Kidney (tissue), 14 donors: ENCODE measurements around the gene ADD2. TPM values are rescaled to one million over a fixed set of nuclear protein-coding genes. Genes with fewer than 3 reads are reported as not detected.

Experiments used
- DNase-seq, 5 donors: peaks; one replicate each; pipeline ENCODE4 v3.0.0-alpha.2; 2013 to 2020
- FAIRE-seq: peaks from 2 replicates; lab custom pipeline; 2012; peaks lifted over from hg19 to GRCh38; lab: Jason Lieb, UNC
- H3K27ac ChIP-seq, 2 donors: one replicate each; pipeline ENCODE4 v1.7.0; 2013; ENCODE audit warnings: low read depth in 2 of 2, low read length in 2 of 2, inconsistent platforms in 1 of 2
- H3K27me3 ChIP-seq: one replicate; pipeline ENCODE4 v1.7.1; 2013; ENCODE audit warnings: low read length, inconsistent platforms; ENCODE audit not compliant: control insufficient read depth, insufficient read depth
- H3K36me3 ChIP-seq, 3 donors: one replicate each; pipeline versions ENCODE4 v1.7.0 to v1.7.1; 2013; ENCODE audit warnings: low read length in 3 of 3, control low read depth in 1 of 3, inconsistent platforms in 1 of 3; ENCODE audit not compliant: insufficient read depth in 3 of 3, control insufficient read depth in 2 of 3
- H3K4me1 ChIP-seq, 3 donors: one replicate each; pipeline versions ENCODE4 v1.7.0 to v1.7.1; 2013; ENCODE audit warnings: low read length in 3 of 3, inconsistent platforms in 1 of 3, low read depth in 1 of 3; ENCODE audit not compliant: control insufficient read depth in 2 of 3, insufficient read depth in 2 of 3
- H3K4me3 ChIP-seq, 3 donors: one replicate each; pipeline versions ENCODE4 v1.7.0 to v1.8.1; 2013; ENCODE audit warnings: low read length in 3 of 3, control low read depth in 1 of 3, inconsistent platforms in 1 of 3
- H3K9ac ChIP-seq, 3 donors: one replicate each; pipeline versions ENCODE4 v1.7.0 to v1.7.1; 2013; ENCODE audit warnings: low read length in 3 of 3, control low read depth in 1 of 3, inconsistent platforms in 1 of 3
- H3K9me3 ChIP-seq, 3 donors: one replicate each; pipeline versions ENCODE4 v1.7.0 to v1.7.1; 2013; ENCODE audit warnings: low read length in 3 of 3, control low read depth in 1 of 3, inconsistent platforms in 1 of 3; ENCODE audit not compliant: control insufficient read depth in 2 of 3, insufficient read depth in 1 of 3
- intact Hi-C: fragments of 100-400 bp; cut with DNase I; formaldehyde crosslinking; loops from one replicate; pipeline ENCODE4 v1.11.1; 2022
- polyA plus RNA-seq: library from polyadenylated mRNA; stranded (reverse); fragments of 350-450 nt; fragmentation: Illumina TruSeq; extraction: RNeasy Lipid Tissue Mini Kit (QIAGEN cat#74804); gene quantifications from one replicate; pipeline ENCODE4 v1.2.3, GENCODE V29; 2014; ENCODE audit warnings: low read depth, low replicate concordance; ENCODE audit not compliant: insufficient read depth
- total RNA-seq: library from RNA; stranded (reverse); fragmentation: NEBNext Ultra II Directional; extraction: Animal tissue kit (Norgen Biotek cat#: 25700); gene quantifications from one replicate; pipeline ENCODE4 v1.2.1, GENCODE V29; 2021
- TF ChIP-seq, protein P1 (sequence below): IDR thresholded peaks from 3 replicates; pipeline ENCODE4 v1.5.1; 2012; ENCODE audit warnings: mild to moderate bottlenecking, moderate library complexity, borderline replicate concordance; ENCODE audit not compliant: insufficient read depth; ENCODE audit errors: extremely low read depth
- donor health status: control.
- donor health status: control.
- donor health status: control.
- donor health status: control.
- donor health status: control.
- donor health status: DM: yes; HTN: yes; CAD: no.
- donor health status: Normal renal cell carcinoma (clear cell type).

The ADD2 gene
- total and polyA plus RNA-seq, 2 donors from 2014 or later, result 2.9 TPM; not detected in 1

DNA sequence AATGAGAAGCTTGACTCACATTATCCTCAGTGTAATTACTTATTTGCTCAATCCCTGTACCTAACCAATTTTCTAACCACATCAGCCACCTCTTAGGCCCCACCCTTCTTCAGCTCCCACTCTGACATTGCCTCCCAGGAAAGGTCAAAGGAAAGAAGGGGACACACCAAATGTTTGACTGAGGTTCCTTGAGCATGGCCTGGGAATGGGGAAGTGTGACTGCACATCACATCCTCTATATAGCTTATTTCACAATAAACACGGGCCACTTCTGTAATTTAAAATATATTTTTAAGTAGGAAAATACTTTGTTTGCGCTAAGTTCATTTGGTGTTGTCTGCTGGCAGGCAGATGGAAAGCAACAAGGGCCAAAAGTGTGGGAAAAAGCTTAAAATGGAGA, 25.4 kb upstream of the ADD2 start:
- FAIRE-seq, result no peak
- intact Hi-C loops, result no loop called here
- H3K27ac ChIP-seq, result no peak overlapping the region

DNA sequence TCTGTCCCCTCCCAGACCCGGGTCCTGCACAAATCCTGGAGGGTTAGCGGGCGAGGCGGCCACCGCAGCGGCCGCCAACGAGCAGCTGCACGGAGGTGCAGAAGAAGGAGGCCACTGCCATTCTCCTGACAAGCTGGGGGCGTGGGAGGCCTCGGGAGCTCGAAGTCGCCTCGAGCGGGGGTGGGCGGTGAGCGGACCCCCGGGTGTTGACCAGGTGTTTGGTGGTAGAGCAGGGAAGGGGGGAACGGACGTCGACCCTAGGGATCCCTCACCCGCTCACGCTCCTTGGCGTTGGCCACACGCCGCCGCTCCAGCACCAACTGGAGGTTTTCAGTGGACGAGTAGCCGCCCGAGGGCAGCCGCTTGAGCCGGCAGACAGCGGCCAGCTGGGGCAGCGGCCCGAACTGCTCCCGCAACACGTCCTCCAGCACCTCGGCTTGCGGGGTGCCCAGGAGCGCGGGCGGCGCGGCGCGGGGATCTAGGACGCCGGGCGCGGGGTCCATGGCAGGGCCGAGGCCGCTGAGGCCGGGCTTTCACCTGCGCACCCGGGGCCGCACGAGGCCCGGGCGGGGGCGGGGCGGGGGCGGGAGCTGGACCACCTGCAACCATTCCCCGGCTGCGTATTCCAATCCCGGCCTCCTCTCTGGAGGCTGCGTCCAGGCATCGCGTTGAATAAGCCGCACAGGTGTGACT, 22.3 kb upstream of the ADD2 start, which contains the start of gene FIGLA:
Gene FIGLA (minus strand): TSS at position 508 of the 693 bp plus-strand sequence. CDS start 5 bp downstream, at position 503.
- Histone ChIP-seq H3K36me3 (no peaks in the 10 kb centered on the region), H3K9ac (no peak within 1 kb of the TSS), H3K9me3 (no peaks in the 10 kb centered on the region), H3K4me1 (peaks cover 0 to 6% (median 0%) of the 10 kb centered on the region in 3 donors), H3K27me3 (peaks cover 14% of the 10 kb centered on the region), H3K27ac (no peak within 1 kb of the TSS), H3K4me3 (peak within 1 kb of the TSS in 2 of 3 donors; percentile 16 to 38)
- no peak for FAIRE-seq
- peak; percentile 20 to 75 (median 37) for DNase-seq
- TF ChIP-seq, protein P1, sequence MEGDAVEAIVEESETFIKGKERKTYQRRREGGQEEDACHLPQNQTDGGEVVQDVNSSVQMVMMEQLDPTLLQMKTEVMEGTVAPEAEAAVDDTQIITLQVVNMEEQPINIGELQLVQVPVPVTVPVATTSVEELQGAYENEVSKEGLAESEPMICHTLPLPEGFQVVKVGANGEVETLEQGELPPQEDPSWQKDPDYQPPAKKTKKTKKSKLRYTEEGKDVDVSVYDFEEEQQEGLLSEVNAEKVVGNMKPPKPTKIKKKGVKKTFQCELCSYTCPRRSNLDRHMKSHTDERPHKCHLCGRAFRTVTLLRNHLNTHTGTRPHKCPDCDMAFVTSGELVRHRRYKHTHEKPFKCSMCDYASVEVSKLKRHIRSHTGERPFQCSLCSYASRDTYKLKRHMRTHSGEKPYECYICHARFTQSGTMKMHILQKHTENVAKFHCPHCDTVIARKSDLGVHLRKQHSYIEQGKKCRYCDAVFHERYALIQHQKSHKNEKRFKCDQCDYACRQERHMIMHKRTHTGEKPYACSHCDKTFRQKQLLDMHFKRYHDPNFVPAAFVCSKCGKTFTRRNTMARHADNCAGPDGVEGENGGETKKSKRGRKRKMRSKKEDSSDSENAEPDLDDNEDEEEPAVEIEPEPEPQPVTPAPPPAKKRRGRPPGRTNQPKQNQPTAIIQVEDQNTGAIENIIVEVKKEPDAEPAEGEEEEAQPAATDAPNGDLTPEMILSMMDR, result no peak
- intact Hi-C loops, result no loop called here

More for the DNA sequence above, 25.4 kb upstream of the ADD2 start:
- H3K9ac ChIP-seq, result no peak overlapping the region
- TF ChIP-seq, protein P1, result no peak
- H3K4me3 ChIP-seq, result no peak overlapping the region
- H3K27me3 ChIP-seq, result peaks cover 14% of the 10 kb centered on the region
- DNase-seq, result no peak
- peaks cover 0 to 6% (median 0%) of the 10 kb centered on the region in 3 donors for H3K4me1 ChIP-seq
- H3K36me3 ChIP-seq, result no peaks in the 10 kb centered on the region
- H3K9me3 ChIP-seq, result no peaks in the 10 kb centered on the region

DNA sequence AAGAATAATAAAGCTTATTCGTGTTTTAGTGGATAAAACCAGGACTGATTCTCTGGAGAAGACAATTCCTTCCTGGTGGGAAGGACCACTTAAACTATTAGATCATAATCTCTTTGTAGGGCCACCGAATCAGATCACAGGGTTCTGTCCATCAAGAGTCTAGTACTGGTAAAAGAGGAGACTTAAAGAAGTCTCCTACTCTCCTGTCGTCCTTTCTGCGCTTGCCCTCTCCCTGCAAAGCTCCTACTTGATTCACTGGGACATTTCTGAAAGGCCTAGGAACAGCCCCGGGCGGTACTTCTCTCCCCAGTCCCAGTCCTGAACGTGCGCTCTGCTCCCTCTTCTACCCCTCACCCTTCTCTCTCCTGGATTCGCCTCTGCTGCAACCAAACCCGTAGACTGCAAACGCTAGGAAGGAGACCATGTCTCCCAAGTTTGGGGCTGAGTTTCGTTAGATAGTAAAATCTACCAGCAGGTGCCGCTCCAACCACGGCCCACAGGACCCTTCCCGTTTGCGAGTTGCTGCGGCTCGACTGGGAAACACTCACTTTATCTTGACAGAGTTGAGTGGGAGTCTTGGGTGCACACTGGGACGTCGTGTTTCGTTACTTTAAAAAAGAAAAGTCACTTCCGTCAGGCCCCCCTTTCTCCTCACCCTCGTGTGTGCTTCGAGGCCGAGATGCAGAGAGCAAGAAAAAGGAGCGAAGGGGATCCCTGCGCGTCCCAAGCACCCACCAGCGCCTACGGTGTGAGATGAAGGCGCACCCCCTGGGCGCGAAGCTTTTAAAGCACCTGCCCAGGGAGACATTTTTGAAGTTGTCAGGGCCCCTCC, 21.5 kb upstream of the ADD2 start:
- Histone ChIP-seq H3K4me1 (peaks cover 0 to 6% (median 0%) of the 10 kb centered on the region in 3 donors), H3K9me3 (no peaks in the 10 kb centered on the region), H3K9ac (no peak overlapping the region), H3K27me3 (peaks cover 14% of the 10 kb centered on the region), H3K4me3 (peak overlapping the region in 2 of 3 donors; percentile 16 to 38), H3K27ac (no peak overlapping the region), H3K36me3 (no peaks in the 10 kb centered on the region)
- peak; percentile 68 to 89 (median 82) for DNase-seq
- TF ChIP-seq, protein P1, result peak; percentile 50
- intact Hi-C loops, result no loop called here
- FAIRE-seq, result no peak
